ENCODE measurements around the gene OR6M1. TPM values are rescaled to one million over a fixed set of nuclear protein-coding genes. Genes with fewer than 3 reads are reported as not detected.

OR6M1 gene
- total and polyA plus RNA-seq, 2 of the 4 experiments (the other 2 are of a cell fraction) = not detected

DNA sequence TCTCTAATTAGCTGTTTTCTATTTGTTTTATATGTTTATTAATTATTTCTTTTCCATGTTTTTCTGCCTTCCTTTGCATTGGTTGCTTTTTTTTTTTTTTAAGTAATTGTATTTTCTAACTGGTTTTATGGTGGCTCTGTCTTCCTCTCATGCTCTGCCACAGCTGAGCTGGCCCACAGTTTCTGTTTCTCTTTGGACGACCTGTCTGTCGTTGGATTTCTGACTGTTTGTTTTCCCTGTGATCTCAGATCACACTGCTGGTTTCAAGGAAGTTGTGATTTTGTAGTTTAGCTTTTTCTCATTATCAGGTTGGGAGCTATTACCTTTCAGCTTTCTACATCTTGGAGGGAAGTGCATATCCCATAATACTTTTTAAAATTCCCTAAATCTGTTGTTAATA lies 15.9 kb upstream of the OR6M1 start:
- WGBS, 2 experiments (ENCODE audit: extremely low coverage in 2 of 2, insufficient read length in 1 of 2) = 0% methylated on average over 1 of the region's 2 CpGs; no CpG with 5 or more reads in 1 of the 2 experiments
- no peak for DNase-seq
- Histone ChIP-seq H3K18ac (ENCODE audit: low read depth, low read length) (no peak overlapping the region), H3K27me3 (ENCODE audit: control insufficient read depth, insufficient read depth, low read length) (no peaks in the 10 kb centered on the region), H3K36me3 (ENCODE audit: control insufficient read depth, insufficient read depth, low read length) (no peaks in the 10 kb centered on the region), H2AK5ac (ENCODE audit: low read depth, low read length) (no peak overlapping the region), H2BK120ac (ENCODE audit: low read depth, low read length) (no peak overlapping the region), H2BK5ac (ENCODE audit: low read depth, low read length, poor library complexity, severe bottlenecking) (no peak overlapping the region), H4K8ac (ENCODE audit: low read depth in 2 of 2, low read length in 2 of 2) (no peak overlapping the region), H3K23ac (ENCODE audit: low read depth, low read length) (no peak overlapping the region), H4K91ac (ENCODE audit: insufficient read depth, low read depth, low read length) (no peak overlapping the region), H3K79me1 (ENCODE audit: low read depth in 1 of 2, low read length in 2 of 2) (no peaks in the 10 kb centered on the region), H4K5ac (ENCODE audit: low read depth, low read length) (no peak overlapping the region), H3K9me3 (ENCODE audit: control insufficient read depth, insufficient read depth, low read length) (no peaks in the 10 kb centered on the region), H3K27ac (ENCODE audit: insufficient read depth, low read length) (no peak overlapping the region), H4K20me1 (ENCODE audit: insufficient read depth, low read length) (no peaks in the 10 kb centered on the region), H3K4me1 (ENCODE audit: control insufficient read depth, insufficient read depth, low read length) (no peaks in the 10 kb centered on the region), H2AFZ (replicated peaks; ENCODE audit: low read length, poor library complexity) (no peak overlapping the region), H3K4ac (ENCODE audit: low read depth, low read length) (no peak overlapping the region), H3K9me1 (ENCODE audit: insufficient read depth, low read length) (no peaks in the 10 kb centered on the region), H2AK9ac (replicated peaks; ENCODE audit: low read depth, low read length, poor library complexity) (no peak overlapping the region), H3K4me3 (ENCODE audit: insufficient read depth, low read depth, low read length) (no peak overlapping the region), H3K9ac (ENCODE audit: low read depth, low read length) (no peak overlapping the region), H3K14ac (replicated peaks; ENCODE audit: low read depth, low read length) (no peak overlapping the region), H3K4me2 (ENCODE audit: low read depth, low read length) (no peak overlapping the region), H2BK20ac (ENCODE audit: low read depth, low read length) (no peak overlapping the region), H3K56ac (ENCODE audit: extremely low read depth, insufficient read depth, low read length) (no peak overlapping the region), H2BK15ac (ENCODE audit: low read depth, low read length) (no peak overlapping the region)
- intact Hi-C loops (cut with micrococcal nuclease) (no loop called here), dilution Hi-C loops (cut with HindIII; ENCODE audit: low sequenced_read_pairs, unreplicated experiment) (no loop called here), in situ Hi-C loops (cut with MboI; ENCODE audit: low sequenced_read_pairs) (no loop called here)
- ChIA-PET POLR2A (ENCODE audit: unreplicated experiment) (no interaction called here), CTCF (interaction anchor here (0.6 kb wide), 1 partner anchor 144 kb away, joined by 3 read pairs; no protein-coding TSS in a partner anchor)
- no peak for ATAC-seq (ENCODE audit: low read depth)
- BruUV-seq (replicated peaks) = no TSS peak
- TF ChIP-seq FOS (IDR thresholded peaks at IDR 0.05; ENCODE audit: low read depth, low read length) = no peak
- TF ChIP-seq MAZ (IDR thresholded peaks at IDR 0.05; ENCODE audit: borderline replicate concordance, low read depth, low read length) = no peak
- TF ChIP-seq BHLHE40 (IDR thresholded peaks at IDR 0.05; ENCODE audit: low read depth, low read length) = no peak
- TF ChIP-seq, protein P1, sequence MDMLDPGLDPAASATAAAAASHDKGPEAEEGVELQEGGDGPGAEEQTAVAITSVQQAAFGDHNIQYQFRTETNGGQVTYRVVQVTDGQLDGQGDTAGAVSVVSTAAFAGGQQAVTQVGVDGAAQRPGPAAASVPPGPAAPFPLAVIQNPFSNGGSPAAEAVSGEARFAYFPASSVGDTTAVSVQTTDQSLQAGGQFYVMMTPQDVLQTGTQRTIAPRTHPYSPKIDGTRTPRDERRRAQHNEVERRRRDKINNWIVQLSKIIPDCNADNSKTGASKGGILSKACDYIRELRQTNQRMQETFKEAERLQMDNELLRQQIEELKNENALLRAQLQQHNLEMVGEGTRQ (IDR thresholded peaks at IDR 0.05; ENCODE audit: low read depth, low read length) = no peak
- no peak for TF ChIP-seq RCOR1 (IDR thresholded peaks at IDR 0.05; ENCODE audit: insufficient replicate concordance, low read length)
- TF ChIP-seq NFE2L2 (IDR thresholded peaks at IDR 0.05; ENCODE audit: low read depth, low read length) = no peak
- TF ChIP-seq CHD1 (IDR thresholded peaks at IDR 0.05; ENCODE audit: low read depth, low read length) = no peak
- no peak for TF ChIP-seq CEBPB (IDR thresholded peaks at IDR 0.05; ENCODE audit: low read depth, low read length)
- TF ChIP-seq POLR2A (IDR thresholded peaks at IDR 0.05; ENCODE audit: low read depth, low read length) = no peak
- no peak for TF ChIP-seq MAFK (IDR thresholded peaks at IDR 0.05; ENCODE audit: low read depth, low read length)
- TF ChIP-seq, protein P2, sequence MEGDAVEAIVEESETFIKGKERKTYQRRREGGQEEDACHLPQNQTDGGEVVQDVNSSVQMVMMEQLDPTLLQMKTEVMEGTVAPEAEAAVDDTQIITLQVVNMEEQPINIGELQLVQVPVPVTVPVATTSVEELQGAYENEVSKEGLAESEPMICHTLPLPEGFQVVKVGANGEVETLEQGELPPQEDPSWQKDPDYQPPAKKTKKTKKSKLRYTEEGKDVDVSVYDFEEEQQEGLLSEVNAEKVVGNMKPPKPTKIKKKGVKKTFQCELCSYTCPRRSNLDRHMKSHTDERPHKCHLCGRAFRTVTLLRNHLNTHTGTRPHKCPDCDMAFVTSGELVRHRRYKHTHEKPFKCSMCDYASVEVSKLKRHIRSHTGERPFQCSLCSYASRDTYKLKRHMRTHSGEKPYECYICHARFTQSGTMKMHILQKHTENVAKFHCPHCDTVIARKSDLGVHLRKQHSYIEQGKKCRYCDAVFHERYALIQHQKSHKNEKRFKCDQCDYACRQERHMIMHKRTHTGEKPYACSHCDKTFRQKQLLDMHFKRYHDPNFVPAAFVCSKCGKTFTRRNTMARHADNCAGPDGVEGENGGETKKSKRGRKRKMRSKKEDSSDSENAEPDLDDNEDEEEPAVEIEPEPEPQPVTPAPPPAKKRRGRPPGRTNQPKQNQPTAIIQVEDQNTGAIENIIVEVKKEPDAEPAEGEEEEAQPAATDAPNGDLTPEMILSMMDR (conservative IDR thresholded peaks at IDR 0.05; ENCODE audit: low read depth, low read length) = no peak
- no peak for TF ChIP-seq RAD21 (IDR thresholded peaks at IDR 0.05; ENCODE audit: low read length)
- no peak for TF ChIP-seq RFX5 (IDR thresholded peaks at IDR 0.05; ENCODE audit: low read depth, low read length)
- no peak for TF ChIP-seq SMC3 (IDR thresholded peaks at IDR 0.05; ENCODE audit: low read depth, low read length)
- no peak for TF ChIP-seq MXI1 (IDR thresholded peaks at IDR 0.05; ENCODE audit: borderline replicate concordance, low read depth, low read length)
- TF ChIP-seq, protein P3, sequence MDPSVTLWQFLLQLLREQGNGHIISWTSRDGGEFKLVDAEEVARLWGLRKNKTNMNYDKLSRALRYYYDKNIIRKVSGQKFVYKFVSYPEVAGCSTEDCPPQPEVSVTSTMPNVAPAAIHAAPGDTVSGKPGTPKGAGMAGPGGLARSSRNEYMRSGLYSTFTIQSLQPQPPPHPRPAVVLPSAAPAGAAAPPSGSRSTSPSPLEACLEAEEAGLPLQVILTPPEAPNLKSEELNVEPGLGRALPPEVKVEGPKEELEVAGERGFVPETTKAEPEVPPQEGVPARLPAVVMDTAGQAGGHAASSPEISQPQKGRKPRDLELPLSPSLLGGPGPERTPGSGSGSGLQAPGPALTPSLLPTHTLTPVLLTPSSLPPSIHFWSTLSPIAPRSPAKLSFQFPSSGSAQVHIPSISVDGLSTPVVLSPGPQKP (IDR thresholded peaks at IDR 0.05; ENCODE audit: borderline replicate concordance, low read depth, low read length) = no peak
